GM21526 (cell line): ENCODE results near the gene OR2B3.
"Not testable (repeated sequence)": the region's sequence is repeated elsewhere in the genome, so short reads cannot be mapped to it uniquely, and the experiment has no call there.

ENCODE experiments used
- ATAC-seq: cut with Tn5 transposase; IDR thresholded peaks from one replicate; pipeline ENCODE4 v1.9.1; 2021; ENCODE audit warnings: moderate library complexity; ENCODE audit not compliant: unreplicated experiment, low FRiP score

The OR2B3 gene

GRCh38 chr6:29087213-29087612 lies at the start of gene OR2B3:
Gene OR2B3, minus strand, starts transcription at chr6:29087313. Its CDS starts 65 bp downstream, at chr6:29087248.
- no peak for ATAC-seq

- no peak for ATAC-seq
Observed at GRCh38 chr6:29131691-29132090, 44.6 kb upstream of the OR2B3 start.

GRCh38 chr6:29130644-29131043 lies 43.5 kb upstream of the OR2B3 start:
- no peak for ATAC-seq

GRCh38 chr6:29129326-29130012 lies 42.4 kb upstream of the OR2B3 start:
- ATAC-seq, result no peak

GRCh38 chr6:29114964-29115363 lies 27.9 kb upstream of the OR2B3 start:
- not testable (repeated sequence) for ATAC-seq

GRCh38 chr6:29112135-29112534 lies 25.0 kb upstream of the OR2B3 start:
- no peak for ATAC-seq

GRCh38 chr6:29107758-29108157 lies 20.6 kb upstream of the OR2B3 start, which contains the start of gene OR2J3:
Gene OR2J3, plus strand, starts transcription at chr6:29108058. Its CDS starts 3,833 bp downstream, at chr6:29111891.
- ATAC-seq, result no peak

GRCh38 chr6:29099190-29099589 lies 12.1 kb upstream of the OR2B3 start, which contains the start of gene OR2J1:
Gene OR2J1, plus strand, starts transcription at chr6:29099490. Its CDS starts 1,453 bp downstream, at chr6:29100943.
- no peak for ATAC-seq

GRCh38 chr6:29097803-29098202 lies 10.7 kb upstream of the OR2B3 start:
- no peak for ATAC-seq

- ATAC-seq, result no peak
Observed at GRCh38 chr6:29092957-29093356, 5.8 kb upstream of the OR2B3 start.

- ATAC-seq, result no peak
Observed at GRCh38 chr6:29082457-29082856, 4.7 kb downstream of the OR2B3 start.

GRCh38 chr6:29081312-29081711 lies 5.8 kb downstream of the OR2B3 start:
- no peak for ATAC-seq

GRCh38 chr6:29079203-29079602 lies 7.9 kb downstream of the OR2B3 start:
- ATAC-seq, result no peak

- ATAC-seq, result no peak
Observed at GRCh38 chr6:29071831-29072723, 15.0 kb downstream of the OR2B3 start.

GRCh38 chr6:29051680-29052079 lies 35.4 kb downstream of the OR2B3 start:
- ATAC-seq, result no peak

- ATAC-seq, result no peak
Observed at GRCh38 chr6:29045075-29045474, 42.0 kb downstream of the OR2B3 start, which contains the start of gene OR2W1. Gene OR2W1, minus strand, starts transcription at chr6:29045175. Its CDS starts 0 bp downstream, at chr6:29045175.
